BJ (cell line): Measurements from ENCODE around the gene ANG. TPM values are rescaled to one million over a fixed set of nuclear protein-coding genes. Genes with fewer than 3 reads are reported as not detected.
"Not testable (repeated sequence)": the region's sequence is repeated elsewhere in the genome, so short reads cannot be mapped to it uniquely, and the experiment has no call there.

Experiments used
- CTCF ChIA-PET: fragments of 350-600 bp; formaldehyde crosslinking; extraction: SDS; loops from one replicate; lab custom pipeline; 2021; ENCODE audit warnings: antibody characterized with exemption, inconsistent platforms; lab: Yijun Ruan, JAX
- POLR2A ChIA-PET: fragments of 300-600 bp; sonication (Branson Sonifier 250); formaldehyde crosslinking; extraction: SDS; loops from one replicate; lab custom pipeline; 2021; ENCODE audit warnings: antibody characterized with exemption; lab: Charles Lee
- DNase-seq: peaks from one replicate; pipeline ENCODE4 v3.0.0-alpha.2; 2011; ENCODE audit warnings: low read depth
- H3K27me3 ChIP-seq: 2 replicates; pipeline ENCODE4 v1.6.0; 2011; ENCODE audit warnings: low read length; ENCODE audit not compliant: control insufficient read depth, insufficient read depth
- H3K36me3 ChIP-seq: 2 replicates; pipeline ENCODE4 v1.5.1; 2011; ENCODE audit warnings: low read length; ENCODE audit not compliant: control insufficient read depth, insufficient read depth
- H3K4me3 ChIP-seq: 2 replicates; pipeline ENCODE4 v1.5.1; 2011; ENCODE audit warnings: low read depth, mild to moderate bottlenecking, control low read depth, low read length
- CTCF ChIP-seq: IDR thresholded peaks from 2 replicates; pipeline ENCODE4 v1.5.1; 2011; ENCODE audit warnings: low read depth, mild to moderate bottlenecking, control low read depth, inconsistent platforms, low read length, moderate library complexity; ENCODE audit not compliant: insufficient read depth
- polyA plus RNA-seq: library from polyadenylated mRNA; depleted of rRNA; stranded (reverse); fragments of >200 nt; gene quantifications from 2 replicates; pipeline ENCODE4 v1.2.3, GENCODE V29; 2011

The ANG gene
- polyA plus RNA-seq, 1 experiment = 12.7 TPM

GRCh38 chr14:20662968-20663732 lies 25.4 kb upstream of the ANG start:
- Histone ChIP-seq H3K4me3 (no peak overlapping the region), H3K27me3 (0 out of 2 replicates have a peak, but pooled peaks cover 4% of the 10 kb centered on the region), H3K36me3 (no peaks in the 10 kb centered on the region)
- CTCF ChIA-PET = interaction anchor here (0.7 to 1.4 kb wide), 2 partner anchors 28 to 52 kb away, joined by 3 to 10 read pairs; no protein-coding TSS in a partner anchor
- DNase-seq = no peak
- POLR2A ChIA-PET = no interaction called here
- TF ChIP-seq CTCF = peak; percentile 39

GRCh38 chr14:20666400-20666961 lies 22.1 kb upstream of the ANG start:
- H3K4me3 ChIP-seq, CTCF ChIA-PET, H3K27me3 ChIP-seq, H3K36me3 ChIP-seq, POLR2A ChIA-PET, DNase-seq: not testable (repeated sequence)

GRCh38 chr14:20667957-20668356 lies 20.6 kb upstream of the ANG start:
- POLR2A ChIA-PET = no interaction called here
- H3K36me3 ChIP-seq = no peaks in the 10 kb centered on the region
- no peak for DNase-seq
- TF ChIP-seq CTCF = no peak
- 0 out of 2 replicates have a peak, but pooled peaks cover 4% of the 10 kb centered on the region for H3K27me3 ChIP-seq
- H3K4me3 ChIP-seq = no peak overlapping the region
- CTCF ChIA-PET = no interaction called here

- Histone ChIP-seq H3K36me3 (no peaks in the 10 kb centered on the region), H3K27me3 (no peaks in the 10 kb centered on the region), H3K4me3 (no peak overlapping the region)
- no peak for DNase-seq
- POLR2A ChIA-PET = no interaction called here
- no peak for TF ChIP-seq CTCF
- CTCF ChIA-PET = interaction anchor here (1.1 to 1.5 kb wide), 3 partner anchors 11 to 22 kb away, joined by 4 to 6 read pairs (median 4); no protein-coding TSS in a partner anchor
Observed at GRCh38 chr14:20668969-20669368, 19.6 kb upstream of the ANG start.

- Histone ChIP-seq H3K27me3 (peaks cover 1% of the 10 kb centered on the region; the same call in 1 of the 2 replicates), H3K36me3 (no peaks in the 10 kb centered on the region), H3K4me3 (no peak overlapping the region)
- ChIA-PET POLR2A (no interaction called here), CTCF (no interaction called here)
- no peak for DNase-seq
- TF ChIP-seq CTCF = no peak
Observed at GRCh38 chr14:20671597-20672283, 16.8 kb upstream of the ANG start.
